IMR-90 (cell line): Measurements from ENCODE around the gene PIP4K2A. TPM values are rescaled to one million over a fixed set of nuclear protein-coding genes. Genes with fewer than 3 reads are reported as not detected.

Source experiments
- ATAC-seq: fragments of 200-7000 bp; cut with Tn5 transposase; 2 replicates; pipeline ENCODE4 v1.9.1; 2020; ENCODE audit warnings: low read depth, mild to moderate bottlenecking, moderate library complexity
- BruUV-seq: library from RNA; stranded (reverse); fragments of 400-500 nt; replicated peaks from 2 replicates; lab custom pipeline; 2021; lab: Mats Ljungman, UMichigan
- CTCF ChIA-PET: fragments of 300-600 bp; formaldehyde crosslinking; extraction: SDS; loops from one replicate; lab custom pipeline; 2021; ENCODE audit warnings: antibody characterized with exemption; lab: Yijun Ruan, JAX
- POLR2A ChIA-PET: fragments of 300-600 bp; sonication (Branson Sonifier 250); formaldehyde crosslinking; loops from one replicate; lab custom pipeline; 2022; ENCODE audit warnings: antibody characterized with exemption; ENCODE audit not compliant: unreplicated experiment; lab: Charles Lee
- DNase-seq: peaks from one replicate; pipeline ENCODE4 v3.0.0; 2013
- H2AFZ ChIP-seq: replicated peaks from 2 replicates; pipeline ENCODE3; 2013; ENCODE audit warnings: low read length, mild to moderate bottlenecking; ENCODE audit not compliant: poor library complexity
- H2AK5ac ChIP-seq: 2 replicates; pipeline ENCODE4 v1.6.1; 2013; ENCODE audit warnings: low read depth, low read length, inconsistent platforms
- H2AK9ac ChIP-seq: replicated peaks from 2 replicates; pipeline ENCODE3; 2013; ENCODE audit warnings: mild to moderate bottlenecking, low read depth, low read length, moderate library complexity; ENCODE audit not compliant: poor library complexity
- H2BK120ac ChIP-seq: 2 replicates; pipeline ENCODE4 v1.6.1; 2013; ENCODE audit warnings: low read depth, low read length, inconsistent platforms
- H2BK15ac ChIP-seq: 3 replicates; pipeline ENCODE4 v1.6.1; 2013; ENCODE audit warnings: low read depth, low read length, inconsistent platforms
- H2BK20ac ChIP-seq: 2 replicates; pipeline ENCODE4 v1.6.1; 2013; ENCODE audit warnings: low read depth, mild to moderate bottlenecking, inconsistent platforms, low read length, moderate library complexity
- H2BK5ac ChIP-seq: 2 replicates; pipeline ENCODE4 v1.6.1; 2013; ENCODE audit warnings: mild to moderate bottlenecking, low read depth, low read length, inconsistent platforms; ENCODE audit not compliant: poor library complexity, severe bottlenecking
- H3K14ac ChIP-seq: replicated peaks from 2 replicates; pipeline ENCODE4 v1.6.1; 2013; ENCODE audit warnings: low read depth, low read length, inconsistent platforms
- H3K18ac ChIP-seq: 2 replicates; pipeline ENCODE4 v1.6.1; 2013; ENCODE audit warnings: low read depth, low read length, control low read depth
- H3K23ac ChIP-seq: 2 replicates; pipeline ENCODE4 v1.6.1; 2013; ENCODE audit warnings: low read depth, low read length, inconsistent platforms
- H3K27ac ChIP-seq: 2 replicates; pipeline ENCODE4 v1.5.1; 2013; ENCODE audit warnings: mild to moderate bottlenecking, control low read depth, low read length; ENCODE audit not compliant: insufficient read depth
- H3K27me3 ChIP-seq: 2 replicates; pipeline ENCODE4 v1.6.1; 2013; ENCODE audit warnings: low read length; ENCODE audit not compliant: control insufficient read depth, insufficient read depth
- H3K36me3 ChIP-seq: 2 replicates; pipeline ENCODE4 v1.6.1; 2013; ENCODE audit warnings: low read length, mixed read lengths; ENCODE audit not compliant: control insufficient read depth, insufficient read depth
- H3K4ac ChIP-seq: 2 replicates; pipeline ENCODE4 v1.6.1; 2013; ENCODE audit warnings: low read depth, low read length, inconsistent platforms
- H3K4me1 ChIP-seq: 2 replicates; pipeline ENCODE4 v1.6.1; 2013; ENCODE audit warnings: low read length, mixed read lengths; ENCODE audit not compliant: control insufficient read depth, insufficient read depth
- H3K4me2 ChIP-seq: 2 replicates; pipeline ENCODE4 v1.6.1; 2013; ENCODE audit warnings: low read depth, mild to moderate bottlenecking, control low read depth, low read length, moderate library complexity
- H3K4me3 ChIP-seq: 2 replicates; pipeline ENCODE4 v1.5.1; 2013; ENCODE audit warnings: low read depth, mild to moderate bottlenecking, control low read depth, low read length, moderate library complexity; ENCODE audit not compliant: insufficient read depth
- H3K56ac ChIP-seq: 2 replicates; pipeline ENCODE4 v1.6.1; 2013; ENCODE audit warnings: low read length, inconsistent platforms; ENCODE audit not compliant: insufficient read depth; ENCODE audit errors: extremely low read depth
- H3K79me1 ChIP-seq, 2 experiments: 2 replicates each; pipeline ENCODE4 v1.6.1; 2013; ENCODE audit warnings: low read length in 2 of 2, inconsistent platforms in 1 of 2, low read depth in 1 of 2
- H3K9ac ChIP-seq: 2 replicates; pipeline ENCODE4 v1.6.1; 2013; ENCODE audit warnings: low read depth, low read length, control low read depth
- H3K9me1 ChIP-seq: 2 replicates; pipeline ENCODE4 v1.6.1; 2013; ENCODE audit warnings: low read length, inconsistent platforms; ENCODE audit not compliant: insufficient read depth
- H3K9me3 ChIP-seq: 2 replicates; pipeline ENCODE4 v1.6.1; 2013; ENCODE audit warnings: low read length; ENCODE audit not compliant: control insufficient read depth, insufficient read depth
- H4K20me1 ChIP-seq: 2 replicates; pipeline ENCODE4 v1.6.1; 2013; ENCODE audit warnings: low read length, inconsistent platforms; ENCODE audit not compliant: insufficient read depth
- H4K5ac ChIP-seq: 2 replicates; pipeline ENCODE4 v1.6.1; 2013; ENCODE audit warnings: mild to moderate bottlenecking, low read depth, low read length, control low read depth
- H4K8ac ChIP-seq, 2 experiments: 2 replicates each; pipeline ENCODE4 v1.6.1; 2013; ENCODE audit warnings: low read depth in 2 of 2, low read length in 2 of 2, control low read depth in 1 of 2, inconsistent platforms in 1 of 2
- H4K91ac ChIP-seq: 2 replicates; pipeline ENCODE4 v1.6.1; 2013; ENCODE audit warnings: low read depth, low read length, inconsistent platforms; ENCODE audit not compliant: insufficient read depth
- CEBPB ChIP-seq: IDR thresholded peaks from 2 replicates; pipeline ENCODE4 v1.6.1; 2012; ENCODE audit warnings: low read depth, low read length, improper control_type of control experiment
- CHD1 ChIP-seq: IDR thresholded peaks from 2 replicates; pipeline ENCODE4 v1.6.1; 2012; ENCODE audit warnings: low read depth, low read length, improper control_type of control experiment
- FOS ChIP-seq: fragments of 150-350 bp; IDR thresholded peaks from 2 replicates; pipeline ENCODE4 v1.6.1; 2016; ENCODE audit warnings: low read depth, low read length
- MAFK ChIP-seq: IDR thresholded peaks from 2 replicates; pipeline ENCODE4 v1.6.1; 2012; ENCODE audit warnings: low read depth, low read length, improper control_type of control experiment
- MAZ ChIP-seq: IDR thresholded peaks from 2 replicates; pipeline ENCODE4 v1.6.1; 2012; ENCODE audit warnings: low read depth, mild to moderate bottlenecking, low read length, improper control_type of control experiment, moderate library complexity, borderline replicate concordance
- MXI1 ChIP-seq: IDR thresholded peaks from 2 replicates; pipeline ENCODE4 v1.6.1; 2012; ENCODE audit warnings: low read depth, mild to moderate bottlenecking, low read length, moderate library complexity, borderline replicate concordance
- POLR2A ChIP-seq: IDR thresholded peaks from 2 replicates; pipeline ENCODE4 v1.6.1; 2012; ENCODE audit warnings: mild to moderate bottlenecking, low read depth, low read length
- RAD21 ChIP-seq: IDR thresholded peaks from 2 replicates; pipeline ENCODE4 v1.6.1; 2012; ENCODE audit warnings: low read length, improper control_type of control experiment
- RCOR1 ChIP-seq: IDR thresholded peaks from 2 replicates; pipeline ENCODE4 v1.6.1; 2012; ENCODE audit warnings: mild to moderate bottlenecking, low read length, improper control_type of control experiment; ENCODE audit not compliant: insufficient replicate concordance
- RFX5 ChIP-seq: IDR thresholded peaks from 2 replicates; pipeline ENCODE4 v1.8.0; 2012; ENCODE audit warnings: low read depth, mild to moderate bottlenecking, low read length, moderate library complexity
- WGBS, 2 experiments: methylation state at CpG; one replicate each; pipeline versions ENCODE4 v1.1.5 to v1.1.7; 2013; ENCODE audit warnings: missing lambda C conversion rate in 2 of 2; ENCODE audit not compliant: insufficient read length in 1 of 2; ENCODE audit errors: extremely low coverage in 2 of 2; 5-methylcytosine and 5-hydroxymethylcytosine counted together
- dilution Hi-C: fragments of 300-500 bp; cut with HindIII; formaldehyde crosslinking; loops from one replicate; pipeline ENCODE4 v1.14.3; 2018; ENCODE audit warnings: low sequenced_read_pairs; ENCODE audit not compliant: unreplicated experiment
- in situ Hi-C: fragments of 300-500 bp; cut with MboI; formaldehyde crosslinking; loops from 3 replicates; pipeline ENCODE4 v1.14.3; 2019; ENCODE audit warnings: low sequenced_read_pairs, inconsistent platforms, mixed read lengths
- intact Hi-C: fragments of 100-400 bp; cut with micrococcal nuclease; formaldehyde crosslinking; loops from 2 replicates; pipeline ENCODE4 v1.10.0; 2022
- polyA plus RNA-seq, 3 experiments: library from polyadenylated mRNA; depleted of rRNA; stranded (reverse); fragments of >200 nt; gene quantifications; 2 replicates each; pipeline ENCODE4 v1.2.3, GENCODE V29; 2012; ENCODE audit warnings: low replicate concordance in 1 of 3
- total RNA-seq: library from RNA; depleted of rRNA; stranded (reverse); fragments of >200 nt; gene quantifications from 2 replicates; pipeline ENCODE4 v1.2.3, GENCODE V29; 2012
- TF ChIP-seq, protein P1 (sequence below): conservative IDR thresholded peaks from 2 replicates; pipeline ENCODE4 v1.5.1; 2012; ENCODE audit warnings: mild to moderate bottlenecking, low read depth, low read length, improper control_type of control experiment

Gene PIP4K2A
- total and polyA plus RNA-seq, 2 of the 4 experiments (the other 2 are of a cell fraction) = 9.8 to 18.1 TPM

DNA sequence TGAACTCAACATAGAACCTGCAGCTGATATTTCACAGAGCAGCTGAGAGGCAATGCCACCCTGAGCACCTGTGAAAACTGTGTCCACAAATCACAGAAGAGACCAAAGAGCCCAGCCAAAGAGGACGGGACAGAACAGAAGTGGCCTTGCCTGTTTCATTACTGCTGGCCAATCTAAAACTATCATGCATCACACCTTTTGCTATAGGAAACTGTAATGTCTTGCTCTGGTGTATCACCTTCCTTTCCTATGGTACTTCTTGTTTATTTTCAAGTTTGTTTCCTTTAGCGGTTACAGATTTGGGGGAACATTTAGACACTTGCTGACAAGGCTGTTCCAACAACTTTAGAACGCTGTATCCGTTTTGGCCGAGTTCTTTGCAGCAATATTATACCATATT is 80.3 kb downstream of the PIP4K2A start:
- H3K27ac ChIP-seq = no peak overlapping the region
- no peaks in the 10 kb centered on the region for H3K9me3 ChIP-seq
- H3K4me2 ChIP-seq = no peak overlapping the region
- H2AK9ac ChIP-seq = no peak overlapping the region
- H3K36me3 ChIP-seq = no peaks in the 10 kb centered on the region
- no peak overlapping the region for H3K4me3 ChIP-seq
- H3K79me1 ChIP-seq = peaks cover 42 to 77% of the 10 kb centered on the region in 2 experiments
- dilution Hi-C loops = no loop called here
- H3K4me1 ChIP-seq = peaks cover 3% of the 10 kb centered on the region
- ATAC-seq = no peak
- no peak overlapping the region for H3K9ac ChIP-seq
- no peak overlapping the region for H3K18ac ChIP-seq
- H3K56ac ChIP-seq = no peak overlapping the region
- H3K14ac ChIP-seq = no peak overlapping the region
- no peak overlapping the region for H3K4ac ChIP-seq
- no peak overlapping the region for H2BK15ac ChIP-seq
- no peak for DNase-seq
- WGBS, 2 experiments = 100% methylated on average over 1 of the region's 5 CpGs; no CpG with 5 or more reads in 1 of the 2 experiments
- no peak overlapping the region for H2BK5ac ChIP-seq
- peaks cover 7% of the 10 kb centered on the region for H4K20me1 ChIP-seq
- no peak overlapping the region for H4K91ac ChIP-seq
- in situ Hi-C loops = no loop called here
- H2AFZ ChIP-seq = no peak overlapping the region
- no peak overlapping the region for H3K23ac ChIP-seq
- no peak overlapping the region for H2BK120ac ChIP-seq
- no TSS peak for BruUV-seq
- H2AK5ac ChIP-seq = no peak overlapping the region
- no peak overlapping the region for H4K5ac ChIP-seq
- intact Hi-C loops = no loop called here
- H4K8ac ChIP-seq = no peak overlapping the region
- CTCF ChIA-PET = no interaction called here
- H3K9me1 ChIP-seq = peaks cover 13% of the 10 kb centered on the region
- TF ChIP-seq FOS (no peak), MXI1 (no peak), RCOR1 (no peak), MAZ (no peak), RAD21 (no peak), MAFK (no peak), CHD1 (no peak), RFX5 (no peak), CEBPB (no peak), POLR2A (no peak)
- TF ChIP-seq, protein P1, sequence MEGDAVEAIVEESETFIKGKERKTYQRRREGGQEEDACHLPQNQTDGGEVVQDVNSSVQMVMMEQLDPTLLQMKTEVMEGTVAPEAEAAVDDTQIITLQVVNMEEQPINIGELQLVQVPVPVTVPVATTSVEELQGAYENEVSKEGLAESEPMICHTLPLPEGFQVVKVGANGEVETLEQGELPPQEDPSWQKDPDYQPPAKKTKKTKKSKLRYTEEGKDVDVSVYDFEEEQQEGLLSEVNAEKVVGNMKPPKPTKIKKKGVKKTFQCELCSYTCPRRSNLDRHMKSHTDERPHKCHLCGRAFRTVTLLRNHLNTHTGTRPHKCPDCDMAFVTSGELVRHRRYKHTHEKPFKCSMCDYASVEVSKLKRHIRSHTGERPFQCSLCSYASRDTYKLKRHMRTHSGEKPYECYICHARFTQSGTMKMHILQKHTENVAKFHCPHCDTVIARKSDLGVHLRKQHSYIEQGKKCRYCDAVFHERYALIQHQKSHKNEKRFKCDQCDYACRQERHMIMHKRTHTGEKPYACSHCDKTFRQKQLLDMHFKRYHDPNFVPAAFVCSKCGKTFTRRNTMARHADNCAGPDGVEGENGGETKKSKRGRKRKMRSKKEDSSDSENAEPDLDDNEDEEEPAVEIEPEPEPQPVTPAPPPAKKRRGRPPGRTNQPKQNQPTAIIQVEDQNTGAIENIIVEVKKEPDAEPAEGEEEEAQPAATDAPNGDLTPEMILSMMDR = no peak
- H3K27me3 ChIP-seq = no peaks in the 10 kb centered on the region
- H2BK20ac ChIP-seq = no peak overlapping the region
- POLR2A ChIA-PET = no interaction called here
